Measurements from ENCODE around the gene APOC1. TPM values are rescaled to one million over a fixed set of nuclear protein-coding genes. Genes with fewer than 3 reads are reported as not detected.
"Not testable (repeated sequence)": the region's sequence is repeated elsewhere in the genome, so short reads cannot be mapped to it uniquely, and the experiment has no call there.

The APOC1 gene
- 100 to 1,000 TPM in 1 of 4 donors, 10 to 100 TPM in 1, 1 to 10 TPM in 1, not detected in 1; 3.9 to 107 (median 14.2) TPM for total RNA-seq

DNA sequence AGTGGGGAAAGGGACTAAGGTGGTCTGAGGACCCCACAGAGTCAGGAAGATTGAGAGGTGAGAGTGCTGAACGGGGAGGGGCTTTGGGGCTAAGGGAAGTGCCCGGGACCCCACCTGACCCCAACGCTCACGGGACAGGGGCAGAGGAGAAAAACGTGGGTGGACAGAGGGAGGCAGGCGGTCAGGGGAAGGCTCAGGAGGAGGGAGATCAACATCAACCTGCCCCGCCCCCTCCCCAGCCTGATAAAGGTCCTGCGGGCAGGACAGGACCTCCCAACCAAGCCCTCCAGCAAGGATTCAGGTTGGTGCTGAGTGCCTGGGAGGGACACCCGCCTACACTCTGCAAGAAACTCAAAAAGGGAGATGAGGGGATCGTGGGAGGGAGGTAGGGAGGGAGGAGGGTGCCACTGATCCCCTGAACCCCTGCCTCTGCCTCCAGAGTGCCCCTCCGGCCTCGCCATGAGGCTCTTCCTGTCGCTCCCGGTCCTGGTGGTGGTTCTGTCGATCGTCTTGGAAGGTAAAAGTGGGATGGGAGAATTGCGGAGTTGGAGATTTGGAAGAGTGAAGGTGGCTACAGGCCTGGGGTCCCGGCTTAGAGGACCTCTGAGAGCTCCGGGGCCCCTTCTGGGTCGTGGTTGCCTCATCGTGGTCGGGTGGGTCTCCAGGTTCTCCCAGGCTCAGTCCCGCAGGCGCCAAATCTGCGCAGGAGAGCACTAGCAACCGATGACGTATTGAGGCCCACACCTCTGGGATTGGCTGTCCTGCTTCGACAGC lies at the start of gene APOC1:
APOC1 (plus strand) TSS at position 176 of the 774 bp plus-strand sequence; CDS start at position 460, 284 bp downstream.
- H3K9me3 ChIP-seq, H3K27me3 ChIP-seq, H3K36me3 ChIP-seq: not testable (repeated sequence)
- Histone ChIP-seq H3K4me3 (peak within 1 kb of the TSS; percentile 45 to 61 (median 52)), H3K4me1 (peaks cover 0 to 18% (median 0%) of the 10 kb centered on the region in 4 donors), H3K27ac (peak within 1 kb of the TSS; percentile 45 to 59 (median 54))
- DNase-seq = peak; percentile 85 to 93 (median 87)

DNA sequence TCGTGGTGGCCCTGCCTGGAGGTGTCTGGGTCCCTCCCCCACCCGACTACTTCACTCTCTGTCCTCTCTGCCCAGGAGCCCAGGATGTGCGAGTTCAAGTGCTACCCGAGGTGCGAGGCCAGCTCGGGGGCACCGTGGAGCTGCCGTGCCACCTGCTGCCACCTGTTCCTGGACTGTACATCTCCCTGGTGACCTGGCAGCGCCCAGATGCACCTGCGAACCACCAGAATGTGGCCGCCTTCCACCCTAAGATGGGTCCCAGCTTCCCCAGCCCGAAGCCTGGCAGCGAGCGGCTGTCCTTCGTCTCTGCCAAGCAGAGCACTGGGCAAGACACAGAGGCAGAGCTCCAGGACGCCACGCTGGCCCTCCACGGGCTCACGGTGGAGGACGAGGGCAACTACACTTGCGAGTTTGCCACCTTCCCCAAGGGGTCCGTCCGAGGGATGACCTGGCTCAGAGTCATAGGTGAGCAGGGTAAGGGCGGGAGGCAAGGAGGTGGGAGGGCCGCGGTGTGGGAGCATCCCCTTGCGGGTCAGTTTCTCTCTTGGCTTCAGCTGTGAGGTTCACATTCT lies 49.1 kb upstream of the APOC1 start:
- no peak for DNase-seq
- H3K9me3 ChIP-seq = no peaks in the 10 kb centered on the region
- no peak overlapping the region for H3K4me3 ChIP-seq
- no peak overlapping the region for H3K27ac ChIP-seq
- H3K27me3 ChIP-seq = no peaks in the 10 kb centered on the region
- peaks cover 0 to 5% (median 0%) of the 10 kb centered on the region in 4 donors for H3K4me1 ChIP-seq
- no peak for TF ChIP-seq POLR2A (IDR thresholded peaks at IDR 0.05)
- TF ChIP-seq, protein P1, sequence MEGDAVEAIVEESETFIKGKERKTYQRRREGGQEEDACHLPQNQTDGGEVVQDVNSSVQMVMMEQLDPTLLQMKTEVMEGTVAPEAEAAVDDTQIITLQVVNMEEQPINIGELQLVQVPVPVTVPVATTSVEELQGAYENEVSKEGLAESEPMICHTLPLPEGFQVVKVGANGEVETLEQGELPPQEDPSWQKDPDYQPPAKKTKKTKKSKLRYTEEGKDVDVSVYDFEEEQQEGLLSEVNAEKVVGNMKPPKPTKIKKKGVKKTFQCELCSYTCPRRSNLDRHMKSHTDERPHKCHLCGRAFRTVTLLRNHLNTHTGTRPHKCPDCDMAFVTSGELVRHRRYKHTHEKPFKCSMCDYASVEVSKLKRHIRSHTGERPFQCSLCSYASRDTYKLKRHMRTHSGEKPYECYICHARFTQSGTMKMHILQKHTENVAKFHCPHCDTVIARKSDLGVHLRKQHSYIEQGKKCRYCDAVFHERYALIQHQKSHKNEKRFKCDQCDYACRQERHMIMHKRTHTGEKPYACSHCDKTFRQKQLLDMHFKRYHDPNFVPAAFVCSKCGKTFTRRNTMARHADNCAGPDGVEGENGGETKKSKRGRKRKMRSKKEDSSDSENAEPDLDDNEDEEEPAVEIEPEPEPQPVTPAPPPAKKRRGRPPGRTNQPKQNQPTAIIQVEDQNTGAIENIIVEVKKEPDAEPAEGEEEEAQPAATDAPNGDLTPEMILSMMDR (IDR thresholded peaks at IDR 0.05) = no peak
- H3K36me3 ChIP-seq = peaks cover 0 to 26% (median 0%) of the 10 kb centered on the region in 3 donors

DNA sequence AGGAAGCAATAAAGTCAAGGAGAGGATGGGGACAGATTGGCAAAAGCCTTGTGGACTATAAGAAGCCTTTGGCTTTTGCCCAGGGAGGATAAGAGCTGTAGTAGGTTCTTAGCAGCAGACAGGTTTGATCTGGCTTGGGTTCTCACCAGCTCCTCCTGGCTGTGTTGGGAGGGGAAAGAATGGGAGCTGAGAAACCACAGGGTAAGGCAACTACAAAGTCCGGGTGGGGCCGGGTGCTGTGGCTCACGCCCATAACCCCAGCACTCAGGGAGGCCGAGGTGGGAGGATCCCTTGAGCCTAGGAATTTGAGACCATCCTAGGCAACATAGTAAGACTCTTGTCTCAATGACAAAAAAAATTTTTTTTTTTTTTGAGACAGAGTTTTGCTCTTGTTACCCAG lies 47.7 kb upstream of the APOC1 start:
- TF ChIP-seq, protein P1 (IDR thresholded peaks at IDR 0.05) = no peak
- no peak for TF ChIP-seq POLR2A (IDR thresholded peaks at IDR 0.05)
- Histone ChIP-seq H3K27ac (no peak overlapping the region), H3K27me3 (no peaks in the 10 kb centered on the region), H3K4me3 (no peak overlapping the region), H3K36me3 (peaks cover 0 to 28% (median 0%) of the 10 kb centered on the region in 3 donors), H3K4me1 (peaks cover 0 to 11% (median 0%) of the 10 kb centered on the region in 4 donors), H3K9me3 (no peaks in the 10 kb centered on the region)
- no peak for DNase-seq

DNA sequence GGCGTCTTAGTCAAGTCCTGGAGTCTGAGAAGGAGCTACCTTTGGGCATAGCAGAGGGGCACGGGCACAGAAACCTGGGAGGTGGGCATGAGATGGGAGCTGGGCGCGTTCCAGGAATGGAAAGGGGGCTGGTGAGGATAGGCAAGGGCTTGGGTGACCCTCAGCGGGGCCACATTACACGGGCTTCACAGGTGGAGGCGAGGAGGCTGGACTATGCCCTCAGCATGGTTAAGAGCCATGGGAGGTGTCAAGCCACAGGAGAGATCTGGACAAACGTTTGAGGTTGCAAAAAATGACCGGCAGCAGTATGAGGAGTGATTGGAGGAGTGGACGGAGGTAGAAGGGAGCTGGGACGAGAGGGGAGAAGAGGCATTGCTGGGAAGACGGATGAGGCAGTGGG lies 46.8 kb upstream of the APOC1 start:
- no peak for TF ChIP-seq POLR2A (IDR thresholded peaks at IDR 0.05)
- TF ChIP-seq, protein P1 (IDR thresholded peaks at IDR 0.05) = no peak
- Histone ChIP-seq H3K4me1 (peaks cover 0 to 11% (median 0%) of the 10 kb centered on the region in 4 donors), H3K27me3 (no peaks in the 10 kb centered on the region), H3K4me3 (no peak overlapping the region), H3K36me3 (peaks cover 0 to 37% (median 0%) of the 10 kb centered on the region in 3 donors), H3K27ac (no peak overlapping the region), H3K9me3 (no peaks in the 10 kb centered on the region)
- DNase-seq = no peak

DNA sequence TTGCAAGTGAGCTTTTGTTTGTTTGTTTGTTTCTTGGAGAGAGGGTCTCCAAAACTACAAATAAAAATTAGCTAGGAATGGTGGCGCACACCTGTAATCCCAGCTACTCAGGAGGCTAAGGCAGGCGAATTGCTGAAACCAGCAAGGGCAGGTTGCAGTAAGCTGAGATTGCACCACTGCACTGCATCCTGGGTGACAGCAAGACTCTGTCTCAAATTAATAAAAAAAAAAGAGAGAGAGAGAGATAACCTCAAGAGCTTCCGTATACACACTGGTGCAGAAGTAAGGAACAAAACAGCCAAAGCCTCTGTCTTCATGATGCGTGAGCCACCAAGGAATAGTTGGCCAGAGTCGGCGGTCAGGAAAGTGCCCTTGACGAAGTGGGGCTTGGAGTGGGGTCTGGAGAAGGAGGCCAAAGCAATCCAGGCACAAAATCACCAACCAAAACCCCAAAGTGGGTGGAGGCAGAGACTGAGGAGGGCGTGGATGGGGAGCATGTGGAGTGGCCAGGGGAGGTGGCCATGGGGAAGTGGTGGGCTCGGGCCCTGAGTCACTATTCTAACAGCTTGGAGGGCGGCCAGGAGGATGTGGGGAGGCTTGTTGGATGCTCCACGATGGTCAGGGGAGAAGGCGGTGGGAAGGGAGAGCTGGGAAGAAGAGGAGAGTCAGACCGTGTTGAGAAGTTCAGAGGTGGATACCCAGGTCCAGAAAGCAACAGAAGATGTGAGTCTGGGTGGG lies 44.5 kb upstream of the APOC1 start:
- Histone ChIP-seq H3K4me3 (no peak overlapping the region), H3K9me3 (no peaks in the 10 kb centered on the region), H3K27ac (peak overlapping the region in 2 of 4 donors; percentile 19 to 54), H3K36me3 (peaks cover 0 to 57% (median 0%) of the 10 kb centered on the region in 3 donors), H3K4me1 (peaks cover 0 to 11% (median 0%) of the 10 kb centered on the region in 4 donors), H3K27me3 (no peaks in the 10 kb centered on the region)
- TF ChIP-seq, protein P1 (IDR thresholded peaks at IDR 0.05) = no peak
- no peak for TF ChIP-seq POLR2A (IDR thresholded peaks at IDR 0.05)
- DNase-seq = peak in 2 of 3 donors; percentile 28 to 60
